GM19043 (cell line): ENCODE data around the gene NXF3.
"Not testable (repeated sequence)": the region's sequence is repeated elsewhere in the genome, so short reads cannot be mapped to it uniquely, and the experiment has no call there.

Experiments used
- ATAC-seq: cut with Tn5 transposase; IDR thresholded peaks from one replicate; pipeline ENCODE4 v1.9.1; 2021; ENCODE audit warnings: low read depth; ENCODE audit not compliant: unreplicated experiment

Gene NXF3

GRCh38 chrX:103052625-103053024, 40.3 kb downstream of the NXF3 start:
- no peak for ATAC-seq

DNA sequence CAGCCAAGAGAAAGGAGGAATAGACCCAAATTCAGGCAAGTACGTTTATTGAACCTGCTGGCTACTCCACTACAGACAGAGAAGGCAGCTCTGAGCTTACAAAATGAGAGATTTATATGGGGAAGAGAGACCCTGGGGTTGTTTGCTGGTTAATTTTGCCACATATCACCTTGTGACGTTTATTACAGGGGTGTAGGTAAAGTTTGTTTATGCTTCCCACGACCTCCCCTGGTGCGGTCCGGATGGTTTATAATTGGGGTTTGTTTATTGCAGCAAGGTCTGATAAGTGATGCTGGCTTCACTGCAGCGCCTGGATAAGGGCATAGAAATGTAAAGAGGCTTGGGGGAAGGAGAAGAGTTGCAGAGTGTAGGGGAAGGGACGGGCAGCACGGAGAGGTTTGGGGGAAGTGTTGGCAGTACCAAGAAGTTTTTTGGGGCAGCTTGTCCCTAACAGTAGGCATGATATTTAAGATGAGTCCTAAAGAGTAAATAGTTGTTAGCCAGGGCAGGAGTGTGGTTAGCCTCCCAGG, 41.6 kb downstream of the NXF3 start:
- ATAC-seq: no peak

GRCh38 chrX:103033371-103033770, 59.6 kb downstream of the NXF3 start:
- ATAC-seq: not testable (repeated sequence)
